Left kidney (tissue), 2 donors: ENCODE measurements around the gene TRPV6. TPM values are rescaled to one million over a fixed set of nuclear protein-coding genes. Genes with fewer than 3 reads are reported as not detected.

Experiments used
- DNase-seq: peaks from one replicate; pipeline ENCODE4 v3.0.0-alpha.2; 2013
- polyA plus RNA-seq: library from polyadenylated mRNA; unstranded; fragments of 120-200 nt; gene quantifications from one replicate; pipeline ENCODE4 v1.2.1, GENCODE V29; 2013; ENCODE audit not compliant: insufficient read length

Gene TRPV6
- polyA plus RNA-seq, 1 donor, result 12.3 TPM

GRCh38 chr7:142853739-142854371, 31.7 kb downstream of the TRPV6 start:
- peak; percentile 65 for DNase-seq

DNA sequence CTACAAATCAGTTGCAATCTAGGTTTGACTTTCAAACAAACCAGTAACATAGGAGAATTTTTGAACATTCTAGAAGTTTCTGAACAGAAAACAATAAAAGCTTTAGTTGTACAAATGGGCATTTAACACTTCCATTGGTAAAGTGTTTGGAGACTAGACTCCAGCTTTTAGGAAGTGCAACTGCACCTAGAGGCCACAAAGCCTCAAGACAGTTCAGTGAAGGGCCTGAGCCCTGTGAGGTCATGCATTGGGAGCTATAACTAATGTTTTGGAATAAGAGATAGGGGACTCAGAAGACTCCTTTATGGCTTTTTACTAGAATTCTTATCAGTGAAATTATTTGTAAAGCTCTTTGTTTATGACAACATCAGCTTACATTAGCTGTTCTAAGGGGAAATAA, 33.6 kb downstream of the TRPV6 start:
- no peak for DNase-seq

GRCh38 chr7:142851269-142851668, 34.3 kb downstream of the TRPV6 start:
- DNase-seq, result no peak

DNA sequence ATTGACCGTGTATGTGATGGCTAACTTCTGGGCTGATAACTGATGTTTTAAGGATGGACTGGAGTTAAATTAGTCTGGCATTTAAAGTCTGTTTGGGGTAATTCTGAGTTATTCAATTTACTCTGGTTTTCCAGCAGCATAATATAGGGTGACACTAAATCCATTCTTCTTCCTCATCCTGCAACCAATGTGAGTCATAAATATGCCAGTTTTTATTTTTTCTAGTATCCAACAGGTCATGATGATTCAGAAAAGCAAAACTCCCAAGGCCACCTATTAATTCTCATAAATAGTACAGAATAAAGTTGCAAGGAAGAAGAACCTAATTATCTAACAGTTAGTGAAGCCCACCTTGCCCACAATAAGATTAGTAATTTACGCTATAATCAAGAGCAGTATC, 38.2 kb downstream of the TRPV6 start:
- no peak for DNase-seq

GRCh38 chr7:142842251-142842766, 43.2 kb downstream of the TRPV6 start:
- DNase-seq, result no peak

GRCh38 chr7:142838461-142839213, 46.9 kb downstream of the TRPV6 start:
- DNase-seq, result no peak

GRCh38 chr7:142836426-142836825, 49.1 kb downstream of the TRPV6 start:
- DNase-seq, result no peak

GRCh38 chr7:142835487-142835886, 50.1 kb downstream of the TRPV6 start:
- DNase-seq, result no peak

DNA sequence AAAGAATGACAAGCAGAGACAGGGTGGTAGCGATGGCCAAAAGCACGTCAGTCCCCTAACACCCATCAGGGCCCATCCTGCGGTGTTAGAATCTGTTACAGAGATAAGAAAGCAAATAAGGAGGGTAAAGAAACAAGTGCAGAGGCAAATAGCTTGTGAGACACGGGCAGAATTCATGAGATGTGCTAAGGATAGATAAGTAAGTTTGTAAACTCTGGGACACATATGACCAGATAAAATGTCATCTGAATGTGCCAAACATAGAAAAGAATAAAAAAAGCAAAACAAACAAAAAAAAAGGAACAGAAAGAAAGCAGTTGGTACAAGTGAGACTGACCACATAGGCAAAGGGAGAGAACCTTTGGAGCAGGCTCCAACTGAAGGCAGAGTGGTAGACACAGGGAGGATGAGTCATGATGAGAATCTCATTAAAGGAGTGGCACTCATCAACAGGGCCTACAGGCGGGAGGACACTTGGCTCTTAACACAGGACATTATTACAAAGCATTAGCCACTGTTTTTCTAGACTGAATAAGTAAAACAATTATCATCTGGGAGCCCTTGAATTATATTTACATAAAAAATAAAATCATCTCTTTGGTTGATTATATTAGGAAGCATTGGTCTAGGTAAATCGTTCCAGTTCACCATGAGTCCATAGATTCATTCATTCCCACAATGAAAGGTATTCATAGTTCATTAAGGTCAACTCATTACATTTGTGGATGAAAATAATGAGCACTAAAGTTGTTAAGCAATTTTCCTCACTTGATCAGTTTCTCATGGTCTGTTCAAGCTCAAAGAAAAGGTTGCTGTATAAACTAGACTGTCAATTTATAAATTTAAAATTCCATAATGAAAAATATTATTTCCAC, 52.1 kb downstream of the TRPV6 start:
- no peak for DNase-seq

- DNase-seq, result no peak
Observed at GRCh38 chr7:142832417-142832816, 53.1 kb downstream of the TRPV6 start.

DNA sequence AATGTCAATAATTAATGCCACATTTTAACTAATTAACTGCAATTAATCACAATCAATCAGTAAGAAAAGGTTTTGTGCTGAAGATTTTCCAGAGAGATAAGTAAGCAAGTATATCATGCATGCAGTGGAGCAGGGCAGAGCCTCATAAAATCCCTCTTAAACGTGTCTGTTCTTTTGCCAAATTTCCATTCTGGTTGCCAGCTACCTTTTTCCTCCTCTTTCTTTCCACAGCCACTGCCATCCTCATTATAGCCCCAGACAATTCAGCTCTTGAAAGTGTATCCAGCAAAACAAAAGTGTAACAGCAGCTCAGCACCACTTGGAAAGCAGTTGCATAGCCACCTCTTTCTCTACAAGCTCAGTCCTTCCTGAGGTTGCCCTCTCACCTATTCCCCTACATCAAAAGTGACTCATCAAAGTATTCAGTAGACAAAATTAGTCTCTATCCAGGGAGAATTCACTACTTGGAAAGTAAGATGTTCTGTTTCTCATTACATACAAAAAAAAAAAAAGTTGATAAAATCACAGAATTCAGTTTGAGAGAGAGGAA, 57.5 kb downstream of the TRPV6 start:
- DNase-seq, result no peak

GRCh38 chr7:142822714-142823113, 62.8 kb downstream of the TRPV6 start:
- DNase-seq, result no peak

Other genes starting within 250 kb of the TRPV6 start
- not detected for gene PRSS1, start 136.3 kb downstream of the TRPV6 start, polyA plus RNA-seq
- gene PRSS2, start 114.8 kb downstream of the TRPV6 start, polyA plus RNA-seq, result not detected
- gene EPHB6, start 30.7 kb downstream of the TRPV6 start, polyA plus RNA-seq, result 18.0 TPM
- 1.5 TPM for gene TRPV5, start 48.0 kb upstream of the TRPV6 start, polyA plus RNA-seq
- 1.5 TPM for gene LLCFC1, start 53.7 kb upstream of the TRPV6 start, polyA plus RNA-seq
- 3.8 TPM for gene KEL, start 76.6 kb upstream of the TRPV6 start, polyA plus RNA-seq
- not detected for gene OR9A2, start 141.4 kb upstream of the TRPV6 start, polyA plus RNA-seq
- not detected for gene OR6V1, start 166.6 kb upstream of the TRPV6 start, polyA plus RNA-seq
- gene PIP, start 246.3 kb upstream of the TRPV6 start, polyA plus RNA-seq, result not detected